H9 (cell line): Measurements from ENCODE around the gene HOOK2. TPM values are rescaled to one million over a fixed set of nuclear protein-coding genes. Genes with fewer than 3 reads are reported as not detected.
A peak's percentile ranks its signal among the peaks of the same experiment; 100 is the strongest.
"Not testable (repeated sequence)": the region's sequence is repeated elsewhere in the genome, so short reads cannot be mapped to it uniquely, and the experiment has no call there.

Experiments used
- DNase-seq: peaks from one replicate; pipeline ENCODE4 v3.0.0-alpha.2; 2017
- H2AFZ ChIP-seq: one replicate; pipeline ENCODE4 v1.6.1; 2013; ENCODE audit warnings: mild to moderate bottlenecking, low read length, control low read depth, moderate library complexity
- H2AK5ac ChIP-seq: 2 replicates; pipeline ENCODE4 v1.6.1; 2013; ENCODE audit warnings: low read length, control low read depth, mixed read lengths; ENCODE audit not compliant: insufficient read length
- H2BK120ac ChIP-seq: one replicate; pipeline ENCODE4 v1.6.1; 2013; ENCODE audit warnings: low read depth, mild to moderate bottlenecking, low read length, control low read depth, inconsistent platforms; ENCODE audit not compliant: poor library complexity, severe bottlenecking
- H2BK12ac ChIP-seq: 2 replicates; pipeline ENCODE4 v1.6.1; 2013; ENCODE audit warnings: low read length, control low read depth, mixed read lengths, low read depth; ENCODE audit not compliant: insufficient read length
- H2BK15ac ChIP-seq: 2 replicates; pipeline ENCODE4 v1.6.1; 2013; ENCODE audit warnings: low read depth, low read length, control low read depth
- H2BK20ac ChIP-seq: one replicate; pipeline ENCODE4 v1.6.1; 2013; ENCODE audit warnings: low read depth, mild to moderate bottlenecking, low read length, control low read depth, inconsistent platforms; ENCODE audit not compliant: poor library complexity, severe bottlenecking
- H2BK5ac ChIP-seq: 2 replicates; pipeline ENCODE4 v1.6.1; 2013; ENCODE audit warnings: low read length, control low read depth, mixed read lengths; ENCODE audit not compliant: insufficient read length
- H3K14ac ChIP-seq: 2 replicates; pipeline ENCODE4 v1.6.1; 2013; ENCODE audit warnings: low read length, control low read depth; ENCODE audit not compliant: insufficient read depth
- H3K18ac ChIP-seq: 2 replicates; pipeline ENCODE4 v1.6.1; 2013; ENCODE audit warnings: low read depth, mild to moderate bottlenecking, mixed read lengths, low read length, control low read depth; ENCODE audit not compliant: insufficient read length
- H3K23ac ChIP-seq: 2 replicates; pipeline ENCODE4 v1.6.1; 2013; ENCODE audit warnings: low read length, control low read depth, mixed read lengths, low read depth; ENCODE audit not compliant: insufficient read length
- H3K23me2 ChIP-seq: 2 replicates; pipeline ENCODE4 v1.6.1; 2013; ENCODE audit warnings: low read depth, mild to moderate bottlenecking, mixed read lengths, low read length, control low read depth; ENCODE audit not compliant: insufficient read length, poor library complexity, severe bottlenecking
- H3K27ac ChIP-seq: 2 replicates; pipeline ENCODE4 v1.5.1; 2013; ENCODE audit warnings: low read length, control low read depth, mixed read lengths, low read depth; ENCODE audit not compliant: insufficient read length
- H3K27me3 ChIP-seq: 2 replicates; pipeline ENCODE4 v1.6.1; 2013; ENCODE audit warnings: low read length, control low read depth, inconsistent platforms; ENCODE audit not compliant: insufficient read depth
- H3K4ac ChIP-seq: 2 replicates; pipeline ENCODE4 v1.6.1; 2013; ENCODE audit warnings: low read depth, mild to moderate bottlenecking, control low read depth, inconsistent platforms, low read length, moderate library complexity
- H3K4me1 ChIP-seq: 2 replicates; pipeline ENCODE4 v1.6.1; 2013; ENCODE audit warnings: low read length, control low read depth, inconsistent platforms; ENCODE audit not compliant: insufficient read depth
- H3K4me2 ChIP-seq: 2 replicates; pipeline ENCODE4 v1.6.1; 2013; ENCODE audit warnings: low read length, control low read depth, mixed read lengths; ENCODE audit not compliant: insufficient read length, insufficient read depth
- H3K56ac ChIP-seq: 2 replicates; pipeline ENCODE4 v1.6.1; 2013; ENCODE audit warnings: low read depth, mild to moderate bottlenecking, mixed read lengths, low read length, control low read depth; ENCODE audit not compliant: insufficient read length
- H3K79me1 ChIP-seq: 2 replicates; pipeline ENCODE4 v1.6.1; 2013; ENCODE audit warnings: low read depth, mild to moderate bottlenecking, moderate library complexity, low read length, control low read depth, inconsistent platforms; ENCODE audit not compliant: insufficient read depth, poor library complexity, severe bottlenecking
- H3K79me2 ChIP-seq: 2 replicates; pipeline ENCODE4 v1.6.1; 2013; ENCODE audit warnings: low read length, control low read depth, inconsistent platforms; ENCODE audit not compliant: insufficient read depth
- H3K9ac ChIP-seq: 2 replicates; pipeline ENCODE4 v1.6.1; 2013; ENCODE audit warnings: low read length, control low read depth, mixed read lengths; ENCODE audit not compliant: insufficient read length; ENCODE audit errors: extremely low read depth
- H3K9me3 ChIP-seq: one replicate; pipeline ENCODE4 v1.6.1; 2013; ENCODE audit warnings: low read depth, low read length, inconsistent platforms; ENCODE audit not compliant: control insufficient read depth
- H3T11ph ChIP-seq: one replicate; pipeline ENCODE4 v1.6.1; 2013; ENCODE audit warnings: mild to moderate bottlenecking, low read length, control low read depth, inconsistent platforms
- H4K20me1 ChIP-seq: one replicate; pipeline ENCODE4 v1.6.1; 2013; ENCODE audit not compliant: control insufficient read depth, insufficient read length, insufficient read depth
- H4K5ac ChIP-seq: 2 replicates; pipeline ENCODE4 v1.6.1; 2013; ENCODE audit warnings: low read depth, mild to moderate bottlenecking, mixed read lengths, low read length, control low read depth; ENCODE audit not compliant: insufficient read length
- H4K8ac ChIP-seq: replicated peaks from 2 replicates; pipeline ENCODE4 v1.6.1; 2013; ENCODE audit warnings: low read length, control low read depth, mixed read lengths, low read depth; ENCODE audit not compliant: insufficient read length
- H4K91ac ChIP-seq: 2 replicates; pipeline ENCODE4 v1.6.1; 2013; ENCODE audit warnings: low read depth, mild to moderate bottlenecking, moderate library complexity, mixed read lengths, low read length, control low read depth; ENCODE audit not compliant: insufficient read length
- H3K27ac Mint-ChIP-seq, 3 experiments: 2 replicates in 2 of 3; 3 replicates in 1 of 3; pipeline ENCODE4 v1.8.0; 2020 to 2021; ENCODE audit warnings: mixed read lengths in 3 of 3, mild to moderate bottlenecking in 1 of 3, moderate library complexity in 1 of 3
- H3K27me3 Mint-ChIP-seq: 2 replicates; pipeline ENCODE4 v1.8.0; 2021; ENCODE audit warnings: low read depth, mild to moderate bottlenecking, moderate library complexity, mixed read lengths
- H3K36me3 Mint-ChIP-seq, 3 experiments: 2 replicates in 2 of 3; 3 replicates in 1 of 3; pipeline ENCODE4 v1.8.0; 2020 to 2021; ENCODE audit warnings: low read depth in 3 of 3, mixed read lengths in 3 of 3; ENCODE audit not compliant: insufficient read depth in 1 of 3
- H3K4me1 Mint-ChIP-seq, 2 experiments: 2 replicates each; pipeline ENCODE4 v1.8.0; 2020; ENCODE audit warnings: mixed read lengths in 2 of 2
- H3K4me3 Mint-ChIP-seq, 2 experiments: 2 replicates in 1 of 2; 3 replicates in 1 of 2; pipeline ENCODE4 v1.8.0; 2020 to 2021; ENCODE audit warnings: mild to moderate bottlenecking in 2 of 2, mixed read lengths in 2 of 2, moderate library complexity in 1 of 2
- H3K9me3 Mint-ChIP-seq, 2 experiments: 2 replicates in 1 of 2; 3 replicates in 1 of 2; pipeline ENCODE4 v1.8.0; 2020; ENCODE audit warnings: mild to moderate bottlenecking in 2 of 2, mixed read lengths in 2 of 2, moderate library complexity in 1 of 2
- CTCF ChIP-seq: fragments of 200-600 bp; sonication (generic); conservative IDR thresholded peaks from 3 replicates; pipeline ENCODE4 v1.8.0; 2021; ENCODE audit warnings: antibody characterized with exemption, mild to moderate bottlenecking
- WGBS: extraction: QIAGEN DNeasy Blood & Tissue Kit; methylation state at CpG from one replicate; pipeline ENCODE4 v1.1.7; 2013; ENCODE audit warnings: missing lambda C conversion rate, low lambda C conversion rate, mixed read lengths; ENCODE audit not compliant: insufficient read length; ENCODE audit errors: extremely low coverage; 5-methylcytosine and 5-hydroxymethylcytosine counted together
- total RNA-seq: library from RNA; stranded (reverse); gene quantifications from 2 replicates; pipeline ENCODE4 v1.2.1, GENCODE V29; 2021

Gene HOOK2
- total RNA-seq, 1 experiment from 2014 or later = 64.7 TPM

DNA sequence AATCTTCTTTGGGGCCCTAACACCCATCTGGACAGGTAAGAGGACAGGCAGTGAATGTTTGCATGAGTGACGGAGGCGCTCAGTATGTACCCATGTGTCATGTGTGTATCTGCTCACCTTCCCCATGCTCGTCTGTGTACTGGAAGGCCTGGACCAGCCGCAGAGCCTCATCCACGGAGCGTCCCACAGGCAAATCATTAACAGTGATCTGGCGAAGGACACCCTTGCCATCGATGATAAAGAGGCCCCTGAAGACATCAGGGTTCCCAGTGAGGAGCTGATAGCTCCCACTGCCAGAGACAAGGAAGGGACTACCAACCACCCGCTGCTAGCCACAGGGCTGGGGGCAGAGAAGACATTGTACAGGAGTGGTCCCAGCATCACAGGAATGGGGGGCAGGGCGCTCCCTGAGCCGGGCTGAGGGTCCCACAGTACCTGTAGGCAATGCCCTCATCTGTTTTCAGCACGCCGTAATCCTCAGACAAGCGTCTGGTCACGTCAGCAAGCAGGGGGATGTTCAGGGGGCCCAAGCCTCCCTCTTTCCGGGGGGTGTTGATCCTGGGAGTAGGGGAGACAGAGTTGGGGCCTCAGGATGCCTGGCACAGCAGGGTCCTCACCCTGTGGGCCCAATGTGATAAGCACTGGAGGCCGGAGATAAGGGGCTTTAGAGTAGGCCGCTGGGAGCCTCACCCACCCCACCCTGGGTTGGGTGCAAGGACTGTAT is 24.6 kb upstream of the HOOK2 start:
- Mint-ChIP-seq H3K9me3 (no peaks in the 10 kb centered on the region; a peak in 1 of 5 replicates), H3K4me1 (peaks cover 20 to 22% of the 10 kb centered on the region in 2 experiments), H3K27ac (no peak overlapping the region), H3K4me3 (peak overlapping the region; percentile 91 to 94; a peak in 4 of 5 replicates), H3K36me3 (peaks cover 11 to 44% (median 35%) of the 10 kb centered on the region in 3 experiments; a peak in 6 of 7 replicates), H3K27me3 (peaks cover 6% of the 10 kb centered on the region)
- H2BK20ac ChIP-seq = no peak overlapping the region
- no peak overlapping the region for H3K23ac ChIP-seq
- H2BK12ac ChIP-seq = no peak overlapping the region
- H3K4me2 ChIP-seq = peak overlapping the region; percentile 84
- no peak overlapping the region for H4K5ac ChIP-seq
- H4K91ac ChIP-seq = no peak overlapping the region
- H3K27me3 ChIP-seq = no peaks in the 10 kb centered on the region
- peaks cover 17% of the 10 kb centered on the region for H3K23me2 ChIP-seq
- H3K79me1 ChIP-seq = peaks cover 4% of the 10 kb centered on the region
- no peak overlapping the region for H3K18ac ChIP-seq
- no peak overlapping the region for H2BK120ac ChIP-seq
- H3K4me1 ChIP-seq = no peaks in the 10 kb centered on the region; the same call in 1 of the 2 replicates
- no peak overlapping the region for H2BK15ac ChIP-seq
- no peak overlapping the region for H3T11ph ChIP-seq
- no peak overlapping the region for H3K4ac ChIP-seq
- no peak for DNase-seq
- no peaks in the 10 kb centered on the region for H3K79me2 ChIP-seq
- no peak overlapping the region for H4K8ac ChIP-seq
- H3K9me3 ChIP-seq = no peaks in the 10 kb centered on the region
- no peak overlapping the region for H3K27ac ChIP-seq
- no peak overlapping the region for H3K9ac ChIP-seq
- no peak for TF ChIP-seq CTCF
- H3K14ac ChIP-seq = no peak overlapping the region
- no peaks in the 10 kb centered on the region for H4K20me1 ChIP-seq
- no peak overlapping the region for H2AFZ ChIP-seq
- H2BK5ac ChIP-seq = no peak overlapping the region
- H2AK5ac ChIP-seq = no peak overlapping the region
- no peak overlapping the region for H3K56ac ChIP-seq
- WGBS = no CpG with 5 or more reads among the region's 18 CpGs

- not testable (repeated sequence) for H3K4ac ChIP-seq, H4K5ac ChIP-seq, H2BK5ac ChIP-seq, H2BK120ac ChIP-seq, H3K79me1 ChIP-seq, H3K4me3 Mint-ChIP-seq, H2AK5ac ChIP-seq, H2BK12ac ChIP-seq, H3K9me3 ChIP-seq, H3K27ac ChIP-seq, H3K27ac Mint-ChIP-seq, H4K91ac ChIP-seq, H2AFZ ChIP-seq, H2BK15ac ChIP-seq, H3K27me3 ChIP-seq, H4K8ac ChIP-seq, H3K4me1 ChIP-seq, H3K27me3 Mint-ChIP-seq, H3K56ac ChIP-seq, DNase-seq, H3K9me3 Mint-ChIP-seq, H4K20me1 ChIP-seq, H3K23ac ChIP-seq, H3K18ac ChIP-seq, H3K4me2 ChIP-seq, H2BK20ac ChIP-seq, H3T11ph ChIP-seq, H3K79me2 ChIP-seq, H3K9ac ChIP-seq, H3K14ac ChIP-seq
- H3K36me3 Mint-ChIP-seq = peaks cover 11 to 44% (median 35%) of the 10 kb centered on the region in 3 experiments; a peak in 6 of 7 replicates
- peaks cover 27% of the 10 kb centered on the region for H3K23me2 ChIP-seq
- no CpG with 5 or more reads among the region's 7 CpGs for WGBS
- peaks cover 28 to 29% of the 10 kb centered on the region in 2 experiments for H3K4me1 Mint-ChIP-seq
Observed at GRCh38 chr19:12797607-12798006, 22.3 kb upstream of the HOOK2 start.
